Left lung (tissue), 10 donors: ENCODE data around the gene PLTP. TPM values are rescaled to one million over a fixed set of nuclear protein-coding genes. Genes with fewer than 3 reads are reported as not detected.

Experiments used
- ATAC-seq: fragments of 200-7000 bp; cut with Tn5 transposase; one replicate; pipeline ENCODE4 v1.9.1; 2020; ENCODE audit warnings: moderate library complexity
- DNase-seq, 4 donors: peaks; one replicate each; pipeline ENCODE4 v3.0.0-alpha.2; 2013 to 2020
- H3K27ac ChIP-seq, 2 donors: fragments of 200-600 bp; sonication (generic) in 1 of 2; one replicate each; pipeline versions ENCODE4 v1.5.0 to v1.8.0; 2020 to 2021
- H3K27me3 ChIP-seq, 2 donors: fragments of 200-600 bp; sonication (generic) in 1 of 2; one replicate each; pipeline versions ENCODE4 v1.5.0 to v1.8.0; 2020 to 2021
- H3K36me3 ChIP-seq, 2 donors: fragments of 200-600 bp; sonication (generic) in 1 of 2; one replicate each; pipeline versions ENCODE4 v1.5.0 to v1.8.0; 2020 to 2021
- H3K4me1 ChIP-seq, 2 donors: fragments of 200-600 bp; one replicate each; pipeline ENCODE4 v1.8.0; 2021
- H3K4me3 ChIP-seq, 2 donors: fragments of 200-600 bp; sonication (generic) in 1 of 2; one replicate each; pipeline versions ENCODE4 v1.5.0 to v1.8.0; 2020 to 2021; ENCODE audit warnings: mild to moderate bottlenecking in 1 of 2
- H3K9me3 ChIP-seq, 2 donors: fragments of 200-600 bp; sonication (generic) in 1 of 2; one replicate each; pipeline versions ENCODE4 v1.5.0 to v1.8.0; 2020 to 2021
- CTCF ChIP-seq, 2 donors: fragments of 200-600 bp; sonication (generic) in 1 of 2; IDR thresholded peaks; one replicate each; pipeline versions ENCODE4 v1.5.0 to v1.8.0; 2021; ENCODE audit warnings: antibody characterized with exemption in 2 of 2
- intact Hi-C, 2 donors: fragments of 100-400 bp; cut with DNase I; formaldehyde crosslinking; loops; one replicate each; pipeline versions ENCODE4 v1.11.2 to v1.14.2; 2022
- polyA plus RNA-seq, 6 donors: library from polyadenylated mRNA; unstranded; fragments of 120-200 nt; gene quantifications; one replicate each; pipeline ENCODE4 v1.2.1, GENCODE V29; 2013; ENCODE audit not compliant: insufficient read length in 6 of 6
- total RNA-seq, 2 donors: library from RNA; stranded (reverse); fragmentation: NEBNext Ultra II Directional; extraction: Animal tissue kit (Norgen Biotek cat#: 25700); gene quantifications; one replicate each; pipeline ENCODE4 v1.2.1, GENCODE V29; 2021
- donor health status: DM: no; HTN: yes; CAD: no.
- donor health status: DM: no; HTN: no; CAD: no.

Gene PLTP
- total and polyA plus RNA-seq, 8 donors = 42.6 to 172 (median 58.2) TPM

GRCh38 chr20:45861221-45862075 lies 50.5 kb downstream of the PLTP start:
- Histone ChIP-seq H3K9me3 (no peaks in the 10 kb centered on the region), H3K4me1 (peaks cover 9 to 23% of the 10 kb centered on the region in 2 donors), H3K27me3 (no peaks in the 10 kb centered on the region), H3K27ac (no peak overlapping the region), H3K36me3 (no peaks in the 10 kb centered on the region), H3K4me3 (no peak overlapping the region)
- no peak for TF ChIP-seq CTCF (IDR thresholded peaks at IDR 0.05)
- ATAC-seq (no peak), DNase-seq (no peak)
- intact Hi-C loops = no loop called here

DNA sequence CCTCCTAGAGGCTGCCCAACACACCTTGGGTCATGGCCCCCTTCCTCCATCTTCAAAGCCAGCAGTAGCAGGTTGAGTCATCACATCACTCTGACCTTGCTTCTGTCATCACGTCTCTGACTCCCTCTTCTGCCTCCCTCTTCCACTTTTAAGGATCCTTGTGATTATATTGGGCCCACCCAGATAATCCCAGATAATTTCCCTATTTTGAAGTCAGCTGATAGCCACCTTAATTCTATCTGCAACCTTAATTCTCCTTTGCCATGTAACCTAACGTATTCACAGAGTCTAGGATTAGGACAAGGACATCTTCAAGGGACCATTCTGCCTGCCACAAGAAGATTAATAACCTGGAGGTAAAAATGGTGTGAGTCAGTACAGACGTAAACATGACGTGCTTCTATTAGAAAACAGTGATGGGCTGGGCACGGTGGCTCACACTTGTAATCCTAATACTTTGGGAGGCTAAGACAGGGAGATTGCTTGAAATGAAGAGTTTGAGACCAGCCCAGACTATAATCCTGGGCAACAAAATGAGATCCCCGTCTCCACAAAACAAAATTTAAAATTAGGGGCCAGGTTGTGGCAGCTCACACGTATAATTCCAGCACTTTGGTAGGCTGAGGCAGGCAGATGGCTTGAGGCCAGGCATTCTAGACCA lies 51.3 kb downstream of the PLTP start:
- no peak for DNase-seq
- Histone ChIP-seq H3K36me3 (no peaks in the 10 kb centered on the region), H3K27ac (no peak overlapping the region), H3K27me3 (no peaks in the 10 kb centered on the region), H3K4me3 (no peak overlapping the region), H3K9me3 (no peaks in the 10 kb centered on the region), H3K4me1 (peaks cover 17 to 31% of the 10 kb centered on the region in 2 donors)
- no peak for ATAC-seq
- intact Hi-C loops = no loop called here
- TF ChIP-seq CTCF (IDR thresholded peaks at IDR 0.05) = no peak

- no peaks in the 10 kb centered on the region for H3K27me3 ChIP-seq
- H3K36me3 ChIP-seq = no peaks in the 10 kb centered on the region
- no peak overlapping the region for H3K4me3 ChIP-seq
- no peak overlapping the region for H3K27ac ChIP-seq
- DNase-seq (no peak), ATAC-seq (no peak)
- H3K9me3 ChIP-seq = no peaks in the 10 kb centered on the region
- intact Hi-C loops = no loop called here
- TF ChIP-seq CTCF (IDR thresholded peaks at IDR 0.05) = no peak
- peaks cover 18 to 38% of the 10 kb centered on the region in 2 donors for H3K4me1 ChIP-seq
These were observed 52.0 kb downstream of the PLTP start for GRCh38 chr20:45859916-45860315.

GRCh38 chr20:45857882-45858216 lies 54.1 kb downstream of the PLTP start:
- DNase-seq (no peak), ATAC-seq (peak; percentile 31)
- H3K27me3 ChIP-seq = no peaks in the 10 kb centered on the region
- TF ChIP-seq CTCF (IDR thresholded peaks at IDR 0.05) = no peak
- no peaks in the 10 kb centered on the region for H3K9me3 ChIP-seq
- peak overlapping the region; percentile 76 to 93 for H3K4me3 ChIP-seq
- peaks cover 0 to 11% of the 10 kb centered on the region in 2 donors for H3K36me3 ChIP-seq
- intact Hi-C loops = no loop called here
- peaks cover 18 to 43% of the 10 kb centered on the region in 2 donors for H3K4me1 ChIP-seq
- peak overlapping the region; percentile 78 to 86 for H3K27ac ChIP-seq
